ELF-1 (cell line): ENCODE data around the gene ALG5.

ENCODE experiments used
- DNase-seq: peaks from one replicate; pipeline ENCODE4 v3.0.0-alpha.2; 2016; ENCODE audit warnings: low read depth, low spot score

ALG5 gene

DNA sequence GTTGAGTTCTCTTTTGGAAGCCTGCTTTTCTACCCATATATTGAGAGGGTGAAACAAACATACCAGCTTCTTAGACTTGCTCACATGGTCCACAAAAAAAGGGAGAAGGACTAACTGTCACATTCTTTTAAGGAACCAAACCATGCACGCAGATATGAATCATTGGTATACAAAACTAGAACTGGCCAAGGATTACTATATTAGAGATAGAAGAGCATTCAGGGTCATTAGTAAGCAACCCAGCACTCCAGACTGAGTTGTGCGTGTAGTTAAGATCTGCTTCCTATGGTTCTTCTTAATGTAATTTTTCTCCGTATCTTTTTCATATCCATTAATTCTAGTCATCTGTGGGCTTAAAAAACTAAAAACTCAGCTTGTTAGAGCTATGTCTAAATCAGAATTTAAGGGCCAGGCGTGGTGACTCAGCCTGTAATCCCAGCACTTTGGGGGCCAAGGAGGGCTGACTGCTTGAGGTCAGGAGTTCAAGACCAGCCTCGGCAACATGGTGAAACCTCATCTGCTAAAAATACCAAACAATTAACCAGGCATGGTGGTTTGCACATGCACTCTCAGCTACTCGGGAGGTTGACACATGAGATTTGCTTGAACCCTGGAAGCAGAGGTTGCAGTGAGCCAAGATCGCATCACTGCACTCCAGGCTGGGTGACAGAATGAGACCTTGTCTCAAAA is 19.6 kb downstream of the ALG5 start:
- no peak for DNase-seq

DNA sequence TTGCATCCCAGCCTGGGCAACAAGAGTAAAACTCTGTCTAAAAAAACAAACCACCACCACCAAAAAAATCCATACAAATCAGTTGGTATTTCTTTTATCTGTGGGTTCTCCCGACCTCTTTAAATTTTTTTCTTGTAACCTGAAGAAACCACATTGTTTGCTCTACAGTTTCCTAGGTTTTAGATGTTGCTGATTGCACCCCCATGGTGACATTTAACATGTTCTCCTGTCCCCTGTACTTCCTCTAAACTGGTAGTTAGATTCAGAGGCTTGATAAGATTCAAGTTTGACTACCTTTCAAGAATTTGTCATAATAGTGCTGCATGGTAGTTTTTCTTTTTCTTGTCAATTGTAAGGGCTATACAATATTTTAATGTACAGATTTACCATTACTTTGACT is 24.0 kb downstream of the ALG5 start:
- no peak for DNase-seq

DNA sequence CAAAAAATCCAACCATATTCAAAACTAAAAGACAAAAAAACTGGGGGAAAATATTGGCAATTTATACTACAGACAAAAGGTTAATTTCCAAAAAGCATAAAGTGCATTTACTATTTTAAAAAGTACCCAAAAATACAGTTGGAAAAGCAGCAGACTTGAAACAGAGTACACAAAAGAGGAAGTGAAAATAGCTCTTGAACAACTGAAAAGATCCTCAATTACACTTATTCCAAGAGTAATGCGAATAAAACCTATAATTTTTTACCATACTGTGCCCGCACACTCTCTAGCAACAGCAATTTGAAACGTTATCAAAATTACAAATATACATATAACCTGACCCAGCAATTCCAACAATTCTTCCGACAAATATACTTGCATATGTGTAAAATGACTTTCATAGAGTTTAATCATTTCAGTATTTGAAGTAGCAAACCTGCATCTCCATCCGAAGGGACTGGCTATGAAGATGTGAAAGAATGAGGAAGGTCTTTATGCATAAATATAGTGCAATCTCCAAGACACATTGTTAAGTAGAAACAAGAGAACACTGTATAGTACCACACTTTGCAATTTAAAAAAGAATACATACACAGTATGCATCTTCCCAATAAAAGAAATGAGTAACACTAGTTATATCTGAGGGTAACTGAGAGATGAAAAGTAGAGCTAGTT is 25.4 kb downstream of the ALG5 start:
- DNase-seq: no peak

DNA sequence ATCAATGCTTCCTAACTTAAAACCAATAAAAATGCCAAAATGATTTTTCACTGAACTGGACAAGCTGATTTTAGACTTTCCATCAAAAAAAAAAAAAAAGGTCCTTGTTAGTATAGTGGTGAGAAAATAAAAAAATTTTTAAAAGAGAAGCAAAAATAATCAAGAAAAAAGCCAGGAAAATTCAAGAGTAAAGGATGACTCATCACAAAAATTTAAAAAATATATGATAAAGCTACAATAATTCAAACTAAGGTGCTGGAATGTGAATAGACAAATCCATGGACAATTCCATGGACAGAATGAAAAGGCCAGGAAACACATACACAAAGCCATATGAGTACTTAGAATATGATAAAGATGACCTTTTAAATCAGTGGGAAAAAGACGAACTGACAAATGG is 26.1 kb downstream of the ALG5 start:
- DNase-seq: no peak

DNA sequence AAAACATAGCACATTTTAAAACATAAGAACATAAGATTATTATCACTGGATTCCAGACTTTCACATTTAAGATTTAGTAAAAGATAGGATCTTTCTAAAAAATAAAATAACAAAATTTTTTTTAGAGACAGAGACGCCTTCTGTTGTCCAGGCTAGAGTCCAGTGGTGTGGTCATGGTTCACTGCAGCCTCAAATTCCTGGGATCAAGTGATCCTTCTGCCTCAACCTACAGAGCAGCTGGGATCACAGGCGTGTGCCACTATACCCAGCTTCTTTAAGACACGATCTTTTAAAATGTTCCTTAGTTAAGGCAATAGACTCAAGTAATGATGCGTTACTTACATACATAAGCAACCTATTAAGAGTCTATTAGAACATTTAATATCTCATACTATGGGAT is 32.7 kb downstream of the ALG5 start:
- no peak for DNase-seq

DNA sequence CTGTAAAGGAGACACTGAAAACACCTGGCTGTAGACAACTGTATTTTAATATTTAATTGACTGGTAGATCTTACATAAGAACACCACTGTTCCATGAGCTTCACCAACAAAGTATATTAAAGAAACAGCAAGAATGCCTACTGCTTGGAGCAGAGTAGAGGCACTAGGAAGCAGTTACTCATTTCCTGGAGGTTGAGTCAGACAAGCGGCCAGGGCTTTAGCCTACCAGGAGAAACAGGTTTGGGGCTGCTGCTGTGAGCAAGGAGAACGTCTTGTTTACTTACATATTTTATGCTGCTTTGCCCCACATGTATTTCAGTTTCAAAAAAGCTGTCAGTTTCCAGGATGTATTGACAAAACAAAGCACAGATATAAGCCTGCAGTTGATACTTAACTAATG is 33.4 kb downstream of the ALG5 start:
- DNase-seq: no peak

DNA sequence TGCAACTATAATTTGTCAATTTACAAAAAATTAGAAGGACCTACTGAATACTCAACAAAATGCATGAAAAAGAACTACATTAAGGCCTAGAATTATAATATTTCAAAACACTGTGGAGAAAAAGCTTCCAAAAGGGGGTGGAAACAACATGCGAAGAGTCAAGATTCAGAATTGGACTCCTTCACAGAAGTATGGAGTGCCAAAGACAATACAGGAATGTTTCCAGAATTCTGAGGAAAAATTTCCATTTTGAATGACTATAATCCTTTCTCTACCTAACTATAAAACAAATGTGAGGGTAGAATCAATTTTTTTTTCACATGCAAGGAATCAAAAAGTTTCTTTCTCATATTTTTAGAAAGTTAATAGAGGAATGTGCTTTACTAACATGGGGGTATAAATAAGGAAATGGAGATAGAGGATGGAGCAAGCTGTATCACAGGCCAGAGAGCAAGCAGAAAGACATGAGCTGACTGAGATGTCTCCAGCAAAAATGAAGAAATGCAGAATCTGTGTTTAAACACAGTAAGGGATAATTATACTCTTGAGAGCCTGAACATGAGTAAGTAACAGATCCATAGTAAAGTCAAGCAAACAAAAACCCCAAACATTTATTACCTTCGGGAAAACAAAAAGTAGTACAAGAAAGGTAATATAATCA is 39.6 kb downstream of the ALG5 start:
- no peak for DNase-seq

DNA sequence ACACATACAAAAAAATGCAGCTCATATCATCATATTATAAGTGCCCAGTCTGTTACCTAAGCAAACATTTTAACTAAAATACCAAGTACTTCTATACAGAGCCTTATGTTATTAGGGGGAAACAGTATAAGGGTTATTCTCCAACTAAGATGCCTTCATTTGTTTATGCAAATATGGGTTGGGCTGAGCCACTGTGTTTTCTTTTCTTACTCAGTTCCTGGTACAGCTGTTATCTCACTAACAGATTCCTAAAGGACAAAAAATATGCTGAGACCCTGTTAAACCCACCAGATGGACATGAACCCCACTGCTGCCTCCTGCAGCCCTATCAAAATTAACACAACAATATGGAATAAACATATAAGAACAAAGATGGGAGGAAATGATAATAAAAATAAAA is 44.6 kb downstream of the ALG5 start:
- DNase-seq: no peak

DNA sequence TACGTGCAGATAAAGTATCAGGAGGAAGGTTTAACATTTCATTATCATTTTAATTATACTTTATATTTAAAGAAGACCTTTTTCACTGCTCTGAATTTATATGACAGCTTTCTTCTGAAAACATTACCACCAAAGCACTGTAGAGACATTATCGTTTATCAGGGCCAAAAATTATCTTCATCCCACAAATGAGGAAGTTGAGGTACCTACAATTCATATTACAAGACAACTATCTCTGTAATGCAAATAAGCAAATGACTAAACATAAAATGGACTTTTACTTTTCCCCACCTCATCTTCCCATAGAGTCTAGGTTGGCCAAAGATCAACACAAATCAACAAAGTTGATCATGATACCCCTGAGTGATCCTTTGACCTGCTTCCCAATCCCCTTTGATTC is 48.2 kb downstream of the ALG5 start:
- DNase-seq: no peak

DNA sequence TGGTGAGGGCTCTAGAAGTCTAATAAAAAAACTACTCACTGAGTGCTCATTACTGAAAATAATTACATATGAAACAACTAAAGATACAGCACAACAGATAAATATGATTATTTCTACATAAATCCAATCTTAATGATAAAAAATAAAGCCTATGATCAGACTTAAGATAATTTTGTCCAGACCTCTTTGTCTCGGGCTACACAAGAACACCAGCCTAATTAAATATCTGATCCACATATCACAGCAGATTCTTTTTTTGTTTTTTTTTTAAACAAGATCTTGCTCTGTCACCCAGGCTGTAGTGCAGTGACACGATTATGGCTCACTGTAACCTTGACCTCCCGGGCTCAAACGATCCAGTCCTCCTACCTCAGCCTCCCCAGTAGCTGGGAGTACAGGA is 48.8 kb downstream of the ALG5 start:
- DNase-seq: no peak

DNA sequence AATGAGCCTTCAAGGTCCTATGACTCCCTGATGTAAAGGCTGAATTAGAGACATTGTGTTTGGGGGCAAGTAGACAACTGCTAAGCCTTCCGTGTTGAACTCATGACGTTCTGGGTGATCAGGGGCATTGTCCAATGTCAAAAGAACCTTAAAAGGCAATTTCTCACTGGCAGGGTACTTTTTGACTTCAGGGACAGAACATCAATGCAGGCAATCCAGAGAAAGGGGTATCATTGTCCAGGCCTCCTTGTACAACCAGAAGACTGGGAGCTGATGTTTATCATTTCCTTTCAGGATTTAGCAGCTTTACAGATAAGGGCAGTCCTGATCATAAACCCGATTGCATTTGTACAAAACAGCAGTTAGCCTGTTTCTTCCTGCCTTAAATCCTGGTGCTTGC is 54.1 kb downstream of the ALG5 start:
- peak; percentile 27 for DNase-seq

DNA sequence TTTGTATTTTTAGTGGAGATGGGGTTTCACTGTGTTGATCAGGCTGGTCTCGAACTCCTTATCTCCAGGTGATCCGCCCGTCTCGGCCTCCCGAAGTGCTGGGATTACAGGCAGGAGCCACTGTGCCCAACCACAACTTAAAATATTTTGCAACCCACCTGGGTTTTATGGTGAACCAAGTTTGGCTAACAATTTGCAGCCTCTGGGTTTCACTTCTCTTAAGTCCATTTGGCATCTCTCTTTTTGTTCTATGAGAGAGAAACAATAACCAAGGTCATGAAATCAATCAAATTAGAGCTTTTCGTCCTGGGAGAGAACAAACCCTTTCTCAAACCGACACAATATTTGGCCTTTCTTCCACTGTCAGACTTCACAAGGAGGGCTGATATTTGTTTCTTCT is 73.5 kb downstream of the ALG5 start:
- no peak for DNase-seq

DNA sequence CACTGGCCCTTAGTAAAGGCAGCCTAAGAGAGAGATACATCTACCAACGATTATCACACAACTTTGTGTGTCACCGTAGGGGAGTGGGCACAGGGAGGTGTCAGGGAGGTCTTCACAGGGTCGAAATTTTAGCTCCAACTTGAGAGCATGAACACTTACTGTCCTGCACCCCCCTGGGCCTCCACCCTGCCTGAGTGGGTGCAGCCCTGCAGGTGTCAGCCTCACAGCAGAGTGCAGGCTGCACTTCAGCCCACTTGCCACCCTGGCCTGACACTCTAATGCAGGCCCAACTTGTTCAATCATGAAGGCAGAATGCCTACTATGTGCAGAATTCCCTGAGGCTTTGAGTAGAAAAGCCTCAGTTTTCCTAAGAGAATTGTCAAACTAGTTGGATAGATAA is 75.1 kb downstream of the ALG5 start:
- DNase-seq: no peak

DNA sequence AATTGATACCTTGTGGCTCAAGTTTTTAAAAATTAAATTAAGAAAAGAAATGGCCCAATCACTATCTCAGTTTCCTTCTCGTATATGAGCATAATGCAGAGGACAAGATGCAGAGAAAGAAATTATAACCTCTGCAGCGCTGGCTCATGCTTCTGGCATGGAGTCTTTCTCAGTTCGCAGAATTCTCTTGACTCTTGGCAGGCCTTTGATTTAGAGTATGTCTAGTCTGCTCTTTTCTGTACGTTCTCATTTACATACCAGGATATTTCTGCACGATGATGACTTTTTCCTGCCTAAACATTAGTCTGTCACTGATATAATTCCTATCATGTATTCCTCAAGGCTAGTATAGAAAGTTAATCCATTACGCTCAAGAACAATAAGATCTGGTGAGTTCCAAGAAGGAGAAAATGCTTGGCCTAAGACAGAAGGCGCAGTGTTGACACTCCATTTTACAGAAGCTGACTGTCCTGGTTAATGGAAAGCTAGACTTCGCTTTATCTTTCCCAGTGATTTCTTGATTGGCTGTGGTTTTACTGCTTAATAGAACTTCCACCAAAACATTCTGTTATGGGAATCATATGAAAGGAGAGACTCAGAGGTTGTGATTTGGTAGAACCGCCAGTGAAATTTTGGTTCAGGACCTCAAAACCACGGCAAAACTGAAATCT is 77.4 kb downstream of the ALG5 start:
- no peak for DNase-seq

DNA sequence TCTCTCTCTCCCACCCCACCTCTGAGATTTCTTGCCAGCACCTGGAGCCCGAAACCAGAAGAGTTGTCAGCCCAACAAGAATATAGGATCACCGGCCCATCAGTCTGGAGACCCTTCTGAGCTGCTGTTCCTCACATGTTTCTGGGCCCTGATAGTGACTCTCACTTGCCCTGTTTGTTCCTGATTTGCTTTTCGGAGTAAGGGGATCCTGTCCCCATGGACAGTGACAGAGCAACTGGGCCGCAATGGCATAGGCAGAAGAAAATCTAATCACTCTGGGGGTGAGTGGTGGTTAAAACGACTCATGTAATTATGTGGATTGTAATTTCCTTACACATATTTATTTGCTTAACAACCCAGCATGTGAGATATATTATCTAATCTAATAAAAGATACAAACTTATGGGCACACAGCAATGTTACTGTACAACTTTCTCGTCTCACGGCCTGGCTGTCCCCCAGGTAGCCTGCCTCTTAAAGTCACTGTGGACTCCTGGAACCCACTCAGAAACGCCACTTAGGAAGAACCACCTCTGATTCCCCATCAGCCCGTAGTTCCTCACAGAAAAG is 78.4 kb downstream of the ALG5 start:
- peak; percentile 16 for DNase-seq

DNA sequence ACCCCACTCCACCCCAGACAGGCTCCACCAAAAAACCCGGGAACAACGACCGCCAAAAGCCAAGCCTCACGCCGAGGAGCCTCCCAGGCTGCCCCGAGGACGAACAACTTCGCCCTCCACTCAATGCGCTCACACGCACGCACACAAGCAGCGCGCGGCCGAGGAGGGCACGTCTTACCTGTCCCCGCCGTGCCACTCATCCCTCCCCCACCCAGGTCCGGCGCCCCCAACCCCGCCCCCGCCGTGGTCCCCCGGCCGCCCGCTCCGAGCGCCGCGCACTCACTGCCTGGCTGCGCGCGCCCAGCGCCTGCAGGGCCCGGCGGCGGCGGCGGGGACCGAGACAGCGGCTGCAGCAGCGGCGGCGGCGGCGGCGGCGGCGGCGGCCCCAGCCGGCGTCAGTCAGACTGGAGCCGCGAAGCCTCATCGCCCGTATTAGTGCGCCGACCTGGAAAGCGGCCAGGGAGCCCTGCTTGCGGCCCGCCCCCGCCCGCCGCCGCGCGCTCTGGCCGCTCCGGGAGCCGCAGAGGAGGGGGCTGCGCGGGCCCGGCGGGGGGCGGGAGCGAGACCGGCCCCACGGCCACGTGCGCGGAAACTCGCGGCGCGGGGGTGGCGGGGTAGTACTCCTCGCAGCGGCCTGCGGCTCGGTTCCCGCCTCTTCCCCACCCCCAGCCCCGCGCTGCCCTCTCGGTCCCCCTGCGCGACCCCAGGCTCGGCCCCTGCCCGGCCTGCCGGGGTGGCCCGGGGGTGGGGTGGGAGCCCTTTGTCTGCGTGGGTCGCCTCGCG is 79.1 kb downstream of the ALG5 start, which contains the start of gene SMAD9:
Gene SMAD9 (minus strand): TSS at position 406 of the 783 bp plus-strand sequence. CDS start 40,549 bp downstream, outside the sequence.
- peak; percentile 36 for DNase-seq

DNA sequence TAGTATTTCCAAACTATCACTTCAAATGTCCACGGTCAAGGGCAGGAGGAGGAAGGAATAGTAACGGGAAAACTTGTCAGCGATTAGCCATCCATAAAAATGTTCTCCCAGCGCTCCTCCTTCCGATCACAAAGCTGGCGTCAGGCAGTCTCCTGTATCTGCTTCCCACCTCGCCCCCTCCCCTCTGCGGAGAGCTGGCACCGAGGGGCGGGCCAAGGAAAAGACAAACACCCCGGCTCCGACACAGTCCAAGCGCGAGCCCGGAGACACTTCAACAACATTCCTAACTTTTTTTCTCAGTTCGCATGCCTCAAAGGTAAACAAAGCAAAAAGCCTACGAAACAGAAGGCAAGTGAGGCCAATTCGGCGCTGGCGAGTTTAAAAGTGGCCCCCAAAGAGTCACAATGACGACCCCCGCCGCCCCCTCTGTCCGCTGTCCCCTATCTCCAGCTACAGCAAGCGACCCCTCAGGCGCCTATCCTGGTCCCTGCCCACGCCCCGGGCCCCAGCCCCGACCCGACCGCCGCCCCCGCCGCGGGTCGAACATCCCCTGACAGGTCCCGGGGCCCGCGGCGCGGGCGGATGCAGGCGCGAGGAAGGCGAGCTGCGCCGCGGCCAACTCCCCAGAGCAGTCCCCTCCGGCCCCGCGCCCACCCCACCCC is 79.8 kb downstream of the ALG5 start:
- DNase-seq: peak; percentile 65

DNA sequence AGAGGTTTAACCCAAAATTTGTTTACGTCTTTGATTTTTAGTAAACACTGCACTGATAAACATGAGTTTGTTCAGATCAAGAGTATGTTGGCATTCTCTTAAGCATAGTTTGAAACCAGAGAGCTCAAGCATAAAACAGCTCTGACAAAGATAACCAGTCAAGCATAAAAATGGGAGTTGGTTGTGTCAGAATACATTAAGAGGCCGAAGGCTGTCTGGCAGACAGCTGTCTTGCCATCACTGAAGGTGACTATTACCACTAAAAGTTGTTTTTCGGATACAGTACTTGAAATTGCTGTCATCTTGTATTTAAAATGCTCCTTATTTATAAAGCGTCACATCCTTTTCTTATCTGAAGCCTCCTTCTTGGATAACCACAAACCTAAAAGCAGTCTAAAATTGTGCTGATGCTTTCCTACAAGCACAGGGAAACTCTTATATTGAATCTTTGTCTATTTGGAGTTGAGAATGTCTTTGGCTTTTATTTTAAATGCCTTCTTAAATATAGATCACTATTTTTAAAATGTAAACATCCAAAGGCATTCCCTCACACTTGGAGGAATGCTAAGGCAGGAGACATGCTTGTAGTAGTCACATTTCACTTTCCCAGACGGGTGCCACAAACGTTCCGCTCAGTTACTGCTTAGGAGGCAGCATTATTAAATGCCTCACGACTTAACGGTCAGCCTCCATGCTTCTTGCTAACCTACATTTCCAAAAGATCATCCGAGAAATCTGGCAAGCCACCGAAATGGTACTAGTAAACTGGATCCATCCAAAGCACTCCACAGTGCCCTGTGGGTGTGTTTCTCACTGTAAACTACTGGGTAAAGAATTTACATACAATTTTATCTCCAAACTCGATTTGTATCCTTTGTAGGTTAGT is 80.7 kb downstream of the ALG5 start:
- peak; percentile 7 for DNase-seq

DNA sequence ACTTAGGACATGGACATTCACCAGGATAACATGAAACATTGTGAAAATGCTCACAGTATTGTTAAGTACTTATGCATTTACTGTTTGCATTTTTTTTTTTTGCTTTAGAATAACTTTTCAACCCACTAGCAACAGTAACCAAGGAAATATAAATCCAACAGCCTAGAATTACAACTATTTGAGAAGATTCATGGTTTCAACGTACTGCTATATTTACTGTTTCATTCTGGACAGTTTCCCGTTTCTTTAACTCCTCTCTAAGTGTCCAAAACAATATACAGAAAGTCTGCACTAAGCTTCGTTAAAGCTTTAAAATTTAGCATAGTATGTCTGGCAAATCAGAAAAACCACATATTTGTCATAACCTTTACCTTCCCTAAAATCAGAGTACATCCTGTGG is 81.8 kb downstream of the ALG5 start:
- DNase-seq: no peak
